OCI-LY7 (cell line): Measurements from ENCODE around the gene MAML3.

ENCODE experiments used
- CTCF ChIP-seq: fragments of 200-600 bp; sonication (generic); conservative IDR thresholded peaks from 2 replicates; pipeline ENCODE4 v1.5.1; 2014; ENCODE audit warnings: mild to moderate bottlenecking, antibody characterized with exemption, low read length, moderate library complexity, mixed read lengths
- EZH2phosphoT487 ChIP-seq: fragments of 200-600 bp; sonication (generic); IDR thresholded peaks from 2 replicates; pipeline ENCODE4 v1.6.1; 2018; ENCODE audit warnings: low read depth, borderline replicate concordance, mild to moderate bottlenecking, mixed run types, antibody characterized with exemption, low read length, moderate library complexity, mixed read lengths

DNA sequence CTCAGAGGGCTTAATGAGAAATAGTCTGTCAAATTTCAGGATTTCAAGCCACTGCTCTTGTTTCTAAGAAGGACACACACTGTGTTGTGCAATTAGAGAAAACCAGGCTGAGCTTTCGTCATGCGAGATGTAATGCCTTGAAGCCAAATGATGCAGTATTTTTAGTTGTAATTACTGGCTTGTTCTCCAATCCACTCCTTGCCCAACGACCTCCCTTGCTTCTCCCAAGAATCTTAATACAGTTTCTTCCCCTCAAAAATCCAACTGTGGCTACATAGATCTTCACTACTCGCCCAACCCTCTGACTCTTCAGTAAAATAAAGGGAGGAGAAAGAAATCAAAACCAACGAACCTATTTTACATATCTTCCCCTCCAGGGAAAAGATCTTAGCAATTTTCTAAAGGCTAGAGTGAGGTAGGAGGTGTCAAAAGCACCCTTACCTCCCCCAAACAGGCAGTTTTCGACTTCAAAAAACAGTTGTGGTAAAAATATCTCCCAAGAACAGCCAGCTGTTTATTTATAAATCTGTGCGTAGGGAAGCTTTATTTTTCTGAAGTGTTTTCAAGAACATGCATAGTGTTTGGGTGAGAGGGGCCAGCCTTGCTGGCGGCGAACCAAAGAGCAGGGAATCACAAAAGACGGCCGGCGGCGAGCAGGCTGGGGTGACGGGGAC is 419.6 kb downstream of the MAML3 start:
- no peak for TF ChIP-seq CTCF
- no peak for TF ChIP-seq EZH2phosphoT487
